ENCODE data around the gene ARF3.
A peak's percentile ranks its signal among the peaks of the same experiment; 100 is the strongest.

ARF3 gene

GRCh38 chr12:48961801-48962200 lies 4.5 kb upstream of the ARF3 start:
- no peak for DNase-seq

- no peak for DNase-seq
These were observed 4.0 kb upstream of the ARF3 start for GRCh38 chr12:48961331-48961730.

GRCh38 chr12:48960834-48961233 lies 3.5 kb upstream of the ARF3 start:
- no peak for DNase-seq

- no peak for DNase-seq
These were observed 732 bp upstream of the ARF3 start for GRCh38 chr12:48958049-48958388.

- peak; percentile 98 for DNase-seq
These were observed 777 bp downstream of the ARF3 start for GRCh38 chr12:48956279-48957140.

- DNase-seq: peak; percentile 63
These were observed 2.3 kb downstream of the ARF3 start for GRCh38 chr12:48954841-48955501.

GRCh38 chr12:48954061-48954460 lies 3.2 kb downstream of the ARF3 start:
- DNase-seq: no peak

- DNase-seq: no peak
These were observed 4.6 kb downstream of the ARF3 start for GRCh38 chr12:48952691-48953090.

- no peak for DNase-seq
These were observed 9.6 kb downstream of the ARF3 start for GRCh38 chr12:48947727-48948126.

- no peak for DNase-seq
These were observed 10.3 kb downstream of the ARF3 start for GRCh38 chr12:48946943-48947342.

- DNase-seq: no peak
These were observed 11.1 kb downstream of the ARF3 start for GRCh38 chr12:48946205-48946604.

GRCh38 chr12:48943221-48943620 lies 14.1 kb downstream of the ARF3 start:
- DNase-seq: no peak

- DNase-seq: peak; percentile 76
These were observed 17.1 kb downstream of the ARF3 start for GRCh38 chr12:48940181-48940580.

- no peak for DNase-seq
These were observed 18.5 kb downstream of the ARF3 start for GRCh38 chr12:48938805-48939204.

GRCh38 chr12:48937170-48937569 lies 20.1 kb downstream of the ARF3 start:
- DNase-seq: no peak

GRCh38 chr12:48936379-48936979 lies 20.8 kb downstream of the ARF3 start:
- DNase-seq: peak; percentile 77

- DNase-seq: no peak
These were observed 23.0 kb downstream of the ARF3 start for GRCh38 chr12:48934312-48934706.

GRCh38 chr12:48933664-48934311 lies 23.5 kb downstream of the ARF3 start:
- DNase-seq: no peak

GRCh38 chr12:48932878-48933277 lies 24.4 kb downstream of the ARF3 start:
- no peak for DNase-seq

GRCh38 chr12:48930475-48930874 lies 26.8 kb downstream of the ARF3 start:
- no peak for DNase-seq

- DNase-seq: no peak
These were observed 27.7 kb downstream of the ARF3 start for GRCh38 chr12:48929551-48929950.

- no peak for DNase-seq
These were observed 30.0 kb downstream of the ARF3 start for GRCh38 chr12:48927261-48927660.

- DNase-seq: peak; percentile 10
These were observed 31.8 kb downstream of the ARF3 start, which contains the start of gene FKBP11 for GRCh38 chr12:48925304-48926011. Gene FKBP11, minus strand, starts transcription at chr12:48925492. Its CDS starts 64 bp downstream, at chr12:48925428.
